ENCODE data around the gene DCP1B.

The DCP1B gene

GRCh38 chr12:1919284-1919683 lies 85.0 kb downstream of the DCP1B start:
- no peak for DNase-seq (ENCODE audit: low read depth)

DNA sequence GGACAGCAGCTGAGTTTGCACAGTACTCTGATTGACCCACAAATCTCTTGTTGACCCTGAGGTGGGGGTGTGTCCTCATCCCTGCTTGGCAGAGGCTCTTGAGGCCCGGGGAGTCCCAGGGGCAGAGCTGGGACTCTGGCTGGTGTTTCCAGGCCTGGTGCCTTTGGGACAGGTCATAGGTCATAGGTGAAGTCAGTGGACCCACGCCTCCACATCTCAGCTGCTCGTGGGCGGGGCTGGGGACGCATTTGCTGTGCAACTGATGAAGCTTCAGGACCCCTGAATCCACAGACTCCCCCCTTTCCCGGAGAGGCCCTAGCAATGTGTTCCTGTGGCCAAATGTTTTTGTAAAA lies 85.4 kb downstream of the DCP1B start:
- no peak for DNase-seq (ENCODE audit: low read depth)

- DNase-seq (ENCODE audit: low read depth), result no peak
Observed at GRCh38 chr12:1918081-1918883, 86.0 kb downstream of the DCP1B start, which contains the start of gene CACNA2D4. Gene CACNA2D4 (minus strand): TSS chr12:1918652. CDS start chr12:1918473, 179 bp downstream.

DNA sequence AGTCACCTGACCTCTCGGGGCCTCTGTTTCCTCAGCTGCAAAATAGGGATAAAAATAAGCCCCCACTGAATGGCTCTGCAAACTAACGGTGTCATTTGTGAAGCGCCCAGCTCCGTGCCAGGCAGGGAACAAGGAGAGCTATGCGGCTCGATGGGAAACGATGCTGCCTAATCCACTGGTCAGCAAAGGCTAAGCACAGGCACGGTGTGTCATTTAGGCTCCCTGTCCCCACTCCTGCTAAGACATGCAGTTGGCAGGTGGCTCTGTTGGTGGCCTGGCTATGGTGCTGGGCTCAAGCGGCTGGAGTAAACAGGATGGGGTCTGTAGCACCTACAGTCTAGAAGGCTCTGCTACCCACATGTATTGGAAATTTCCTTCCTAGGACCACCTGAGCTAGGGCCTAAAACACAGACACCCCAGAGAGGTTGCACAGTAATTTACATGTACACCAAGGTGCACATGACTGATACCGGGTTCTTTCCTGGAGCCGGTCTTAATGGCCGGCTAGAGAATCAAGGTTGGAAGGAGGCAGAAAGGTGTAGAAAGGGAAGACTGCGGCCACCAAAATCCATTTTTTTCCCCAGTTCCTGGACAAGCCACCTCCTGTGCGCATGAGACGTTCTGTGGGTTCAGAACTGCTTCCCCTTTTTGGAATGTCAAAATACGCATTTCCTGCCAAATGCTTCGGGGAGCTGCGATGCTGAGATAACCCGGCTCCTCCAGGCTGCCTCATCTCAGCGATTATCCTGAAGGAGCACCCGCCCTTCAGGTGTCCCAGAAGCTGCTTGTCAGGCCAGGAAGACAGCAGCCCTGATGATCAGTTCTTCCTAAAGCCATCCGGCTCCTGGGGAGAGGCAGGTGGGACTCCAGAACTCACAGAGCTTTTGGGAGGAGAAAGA lies 86.8 kb downstream of the DCP1B start:
- no peak for DNase-seq (ENCODE audit: low read depth)

DNA sequence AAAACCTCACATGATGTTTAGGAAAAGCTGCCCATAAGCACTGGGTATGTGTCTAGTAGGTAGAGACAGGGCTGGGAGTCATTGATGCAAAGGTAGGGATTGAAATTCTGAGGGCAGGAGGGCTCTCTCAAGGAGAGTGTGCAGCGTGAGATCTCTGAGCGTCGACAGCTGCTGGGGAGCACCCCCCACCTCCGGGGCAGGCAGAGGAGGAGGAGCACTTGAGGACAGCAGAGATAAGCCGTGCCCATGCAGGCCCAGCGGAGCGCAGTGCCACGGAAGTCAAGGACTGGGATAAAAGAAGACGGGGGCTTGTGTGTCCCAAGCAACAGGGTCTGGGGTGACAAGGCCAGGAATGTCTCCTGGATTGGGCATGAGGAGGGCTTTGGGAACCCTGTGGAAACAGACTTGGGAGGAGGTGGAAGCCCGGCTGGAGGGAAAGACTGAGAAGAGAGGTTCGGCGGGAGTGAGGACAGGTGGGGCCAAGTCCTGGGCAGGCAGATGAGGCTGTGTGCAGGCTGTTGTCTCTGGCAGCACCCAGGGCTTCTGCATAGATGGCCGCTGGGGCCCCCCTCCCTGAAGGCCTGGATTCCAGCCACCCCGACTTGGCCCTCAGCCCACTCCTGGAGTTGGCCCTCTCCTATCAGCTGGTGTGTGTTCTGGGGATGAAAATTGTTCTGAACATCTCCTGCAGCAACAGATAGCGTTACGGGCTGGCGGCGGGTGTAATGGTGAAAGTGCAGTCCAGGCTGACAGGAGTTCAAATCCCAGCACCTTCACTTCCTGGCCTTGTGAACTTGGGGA lies 87.7 kb downstream of the DCP1B start:
- DNase-seq (ENCODE audit: low read depth), result no peak

DNA sequence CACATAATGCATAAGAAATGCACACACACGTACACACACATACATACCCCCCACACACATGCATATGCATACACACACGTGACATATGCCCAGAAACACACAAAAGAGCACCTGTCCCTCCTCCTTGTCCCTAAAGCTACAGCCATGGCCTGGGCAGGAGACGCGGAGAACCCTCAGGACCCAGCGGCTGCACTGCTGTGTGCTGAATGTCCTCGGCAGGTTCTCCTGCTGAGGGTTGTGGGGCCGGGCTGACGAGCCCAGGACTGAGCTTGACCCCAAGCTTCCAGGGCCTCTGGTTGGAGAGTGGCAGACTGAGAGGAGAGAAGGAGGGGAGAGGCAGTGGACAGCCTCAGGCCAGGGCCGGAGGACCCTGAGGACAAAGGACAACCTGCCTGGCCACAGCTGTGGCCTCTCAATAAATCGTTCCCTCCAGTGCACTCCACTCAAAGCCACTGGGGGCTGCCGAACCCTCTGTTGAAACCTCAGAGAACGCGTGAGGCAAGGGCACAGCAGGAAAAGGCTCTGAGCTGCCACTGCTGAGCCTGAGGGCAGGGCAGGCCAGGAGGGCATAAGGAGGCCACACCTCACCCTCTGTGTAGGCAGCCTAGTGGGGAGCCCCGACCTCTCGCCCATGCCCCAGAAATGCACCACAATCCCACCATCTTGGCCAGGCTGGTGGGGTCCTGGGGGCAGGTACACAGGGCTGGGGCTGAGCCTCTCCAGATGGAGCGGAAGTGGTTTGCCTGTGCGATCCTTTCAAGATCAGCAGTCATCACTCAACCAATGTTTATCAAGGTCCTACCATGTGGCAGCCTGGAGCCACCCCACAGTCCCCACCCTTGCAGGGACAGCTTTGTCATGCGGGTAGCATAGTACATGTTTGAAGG lies 88.9 kb downstream of the DCP1B start:
- DNase-seq (ENCODE audit: low read depth), result no peak

DNA sequence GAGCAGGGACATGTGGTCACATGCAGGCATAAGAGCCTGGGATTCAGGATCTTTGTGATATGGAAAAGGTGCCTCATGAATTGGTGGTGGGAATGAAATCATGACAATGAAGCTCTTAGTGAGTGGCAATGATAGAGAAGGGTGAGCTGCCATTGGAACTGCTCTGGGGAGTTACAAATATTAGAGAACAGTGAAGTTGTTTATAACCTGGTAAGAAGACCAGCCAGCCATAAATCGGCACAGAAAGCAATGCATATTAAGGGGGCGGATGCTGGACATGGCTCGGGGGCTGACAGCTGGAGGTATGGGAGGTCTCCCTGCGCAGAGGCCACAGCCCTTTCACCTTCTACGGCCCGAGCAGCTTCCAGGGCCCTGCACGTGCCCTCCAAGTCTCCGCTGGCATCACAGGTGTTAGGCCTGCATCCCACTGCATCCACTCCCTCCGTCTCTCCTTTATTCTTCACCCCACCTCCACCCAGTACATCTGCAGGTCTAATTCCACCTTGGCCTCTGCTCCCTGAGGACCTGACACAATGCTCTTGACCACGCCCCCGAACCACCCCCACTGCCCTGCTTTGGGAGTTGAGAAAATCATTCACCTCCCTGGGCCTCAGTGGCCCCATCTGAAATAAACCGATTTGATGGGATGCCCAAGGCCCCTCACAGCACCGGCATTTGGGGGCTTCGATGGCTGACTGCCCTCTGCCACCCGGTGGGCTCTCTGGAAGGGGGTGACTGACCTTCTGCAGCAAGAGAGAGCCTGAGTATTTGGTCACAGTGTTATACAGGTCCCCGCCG lies 89.9 kb downstream of the DCP1B start:
- no peak for DNase-seq (ENCODE audit: low read depth)

DNA sequence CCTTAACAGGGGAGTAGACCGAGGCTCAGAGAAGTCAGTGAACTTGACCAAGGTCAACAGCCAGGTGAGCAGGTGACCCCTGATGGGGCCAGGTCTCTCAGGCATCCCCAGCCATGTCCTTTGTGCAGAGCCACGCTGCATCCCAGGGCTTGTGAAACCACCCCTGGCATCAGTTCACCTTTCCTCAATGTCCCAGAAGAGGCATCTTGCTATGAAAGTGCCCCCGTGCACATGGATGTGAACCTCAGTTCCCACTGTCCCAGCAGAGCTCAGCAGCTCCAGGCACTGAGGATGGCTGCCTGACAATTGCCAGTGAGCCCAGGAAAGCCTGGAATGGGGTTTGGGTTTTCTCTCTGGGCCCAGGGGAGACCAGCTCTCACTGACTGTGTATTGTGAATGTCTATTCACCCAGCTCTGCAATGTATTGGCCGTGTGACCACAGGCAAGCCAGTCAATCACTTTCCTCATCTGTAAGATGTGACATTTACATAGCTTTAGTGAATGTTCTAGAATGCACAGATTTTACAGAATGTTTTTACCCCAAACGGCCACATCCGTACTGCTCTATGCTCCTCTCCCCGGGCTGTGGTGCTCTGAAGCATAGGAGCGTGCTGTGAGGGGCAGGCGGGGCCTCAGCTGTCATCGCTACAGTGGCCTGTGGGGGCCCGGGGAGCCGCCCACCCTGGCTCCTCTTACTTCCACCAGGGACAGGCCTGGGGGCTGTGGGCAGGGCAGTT lies 90.7 kb downstream of the DCP1B start:
- no peak for DNase-seq (ENCODE audit: low read depth)

- DNase-seq (ENCODE audit: low read depth), result no peak
Observed at GRCh38 chr12:1912580-1913376, 91.5 kb downstream of the DCP1B start.

- DNase-seq (ENCODE audit: low read depth), result no peak
Observed at GRCh38 chr12:1911598-1912575, 92.4 kb downstream of the DCP1B start.

- DNase-seq (ENCODE audit: low read depth), result no peak
Observed at GRCh38 chr12:1910468-1910867, 93.8 kb downstream of the DCP1B start.

DNA sequence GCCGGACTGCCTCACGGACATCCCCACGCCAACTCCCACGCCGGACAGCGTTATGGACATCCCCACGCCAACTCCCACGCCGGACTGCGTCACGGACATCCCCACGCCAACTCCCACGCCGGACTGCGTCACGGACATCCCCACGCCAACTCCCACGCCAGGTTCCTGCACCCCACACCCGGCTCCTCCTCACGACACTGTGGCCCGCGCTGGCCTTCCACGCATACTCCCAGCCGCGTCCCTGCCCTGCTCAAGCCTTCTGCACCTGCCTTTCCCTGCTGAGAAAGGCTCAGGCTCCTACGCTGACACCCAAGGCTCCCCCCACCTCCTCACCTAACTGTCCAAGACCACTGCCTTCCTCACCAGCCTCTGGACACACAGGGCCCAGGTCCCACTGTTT lies 95.5 kb downstream of the DCP1B start:
- no peak for DNase-seq (ENCODE audit: low read depth)

DNA sequence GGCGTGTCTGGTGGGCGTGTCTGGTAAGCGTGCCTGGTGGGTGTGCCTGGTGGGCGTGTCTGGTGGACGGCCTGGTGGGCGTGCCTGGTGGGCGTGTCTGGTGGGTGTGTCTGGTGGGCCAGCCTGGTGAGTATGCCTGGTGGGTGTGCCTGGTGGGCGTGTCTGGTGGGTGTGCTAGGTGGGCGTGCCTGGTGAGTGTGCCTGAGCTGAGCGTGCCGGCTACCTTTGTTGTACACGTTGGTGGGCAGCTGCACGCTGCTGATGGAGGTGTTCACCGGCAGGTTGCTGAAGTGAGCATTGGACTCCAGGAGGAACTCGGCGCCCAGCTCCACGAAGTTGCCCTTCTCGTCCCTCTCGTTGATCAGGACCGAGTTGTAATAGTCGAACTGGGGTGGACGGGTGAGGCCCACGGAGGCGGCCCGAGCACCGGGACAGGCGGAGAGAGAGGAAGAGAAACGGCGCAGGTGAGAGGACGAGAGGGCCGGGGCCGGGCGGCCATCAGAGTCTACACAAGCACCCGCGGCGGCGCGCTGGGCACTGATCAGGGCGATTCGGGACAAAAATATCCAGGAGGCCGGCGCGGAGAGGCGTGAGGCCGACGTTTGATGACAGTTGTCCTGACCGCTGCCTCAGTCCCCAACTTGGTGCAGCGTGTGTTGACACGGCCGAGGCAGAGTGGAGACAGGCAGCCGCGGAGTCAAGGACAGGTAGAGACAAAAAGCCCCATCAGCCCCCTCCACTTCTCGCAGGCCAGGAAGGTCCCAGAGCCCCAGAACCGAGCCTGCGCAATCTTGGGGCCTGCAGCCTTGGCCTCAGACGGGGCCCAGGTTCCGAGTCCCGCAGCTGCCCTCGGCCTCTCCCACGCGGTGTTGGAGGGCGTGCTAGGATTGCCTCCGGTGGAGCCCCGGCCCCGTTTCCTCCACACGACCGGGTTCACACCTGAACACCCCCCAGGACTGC lies 96.3 kb downstream of the DCP1B start:
- peak; percentile 23 for DNase-seq (ENCODE audit: low read depth)

DNA sequence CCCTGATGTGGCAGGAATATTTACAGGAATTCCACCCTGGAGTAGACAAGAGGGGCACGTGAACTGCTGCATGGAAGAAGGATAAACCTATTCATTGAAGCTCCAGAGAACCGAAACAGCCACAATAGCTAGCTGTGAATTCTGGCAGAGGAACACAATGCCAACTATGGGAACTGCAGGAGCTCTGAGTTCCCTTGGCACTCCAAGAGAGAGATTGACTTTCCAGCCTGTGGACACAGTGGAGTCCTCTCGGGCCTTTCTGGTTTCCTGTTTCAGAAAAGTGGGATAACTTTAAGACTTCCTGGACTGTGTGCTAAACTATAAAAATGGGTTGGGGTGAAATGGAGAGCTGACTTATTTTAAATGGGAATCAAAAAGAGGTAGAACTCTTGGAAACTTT lies 97.7 kb downstream of the DCP1B start:
- DNase-seq (ENCODE audit: low read depth), result no peak

- DNase-seq (ENCODE audit: low read depth), result no peak
Observed at GRCh38 chr12:1904875-1905274, 99.4 kb downstream of the DCP1B start.

DNA sequence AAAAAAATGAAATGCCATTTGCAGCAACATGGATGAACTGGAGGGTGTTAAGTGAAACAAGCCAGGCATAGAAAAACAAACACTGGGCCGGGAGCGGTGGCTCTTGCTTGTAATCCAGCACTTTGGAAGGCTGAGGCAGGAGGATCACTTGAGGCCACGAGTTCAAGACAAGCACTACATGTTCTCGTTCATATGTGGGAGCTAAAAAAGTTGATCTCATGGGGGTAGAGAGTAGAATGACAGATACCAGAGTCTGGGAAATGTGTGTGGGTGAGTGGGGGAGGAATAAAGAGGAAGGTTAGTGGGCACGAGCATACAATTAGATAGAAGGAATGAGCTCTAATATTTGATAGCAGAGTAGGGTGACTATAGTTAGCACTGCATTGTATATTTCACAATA lies 107.3 kb downstream of the DCP1B start:
- DNase-seq (ENCODE audit: low read depth), result no peak

Measured in stimulated activated CD4-positive, alpha-beta T cell treated with anti-CD3 and anti-CD28 coated beads, Interleukin-2, amount 100 ng/mL, for 4 hours (primary cell).